CD14-positive monocyte (primary cell): ENCODE data around the gene BAG1. TPM values are rescaled to one million over a fixed set of nuclear protein-coding genes. Genes with fewer than 3 reads are reported as not detected.

Experiments
- DNase-seq, 3 donors: peaks; one replicate each; pipeline ENCODE4 v3.0.0-alpha.2; 2011 to 2022
- H2AFZ ChIP-seq: 2 replicates; pipeline ENCODE4 v1.6.0; 2012; ENCODE audit warnings: mild to moderate bottlenecking, low read depth, low read length, inconsistent platforms; ENCODE audit not compliant: insufficient read depth, poor library complexity, severe bottlenecking
- H3K27ac ChIP-seq, 2 donors: 1 replicate in 1 of 2; 2 replicates in 1 of 2; pipeline ENCODE4 v1.5.1; 2012 to 2013; ENCODE audit warnings: low read length in 2 of 2, control low read depth in 1 of 2, inconsistent platforms in 1 of 2, low read depth in 1 of 2, mild to moderate bottlenecking in 1 of 2
- H3K27me3 ChIP-seq, 2 donors: one replicate each; pipeline versions ENCODE4 v1.6.0 to v1.6.1; 2011 to 2013; ENCODE audit warnings: low read length in 2 of 2; ENCODE audit not compliant: control insufficient read depth in 2 of 2, insufficient read depth in 2 of 2
- H3K36me3 ChIP-seq, 2 donors: replicated peaks in 1 of 2; 1 replicate in 1 of 2; 2 replicates in 1 of 2; pipeline versions ENCODE4 v1.5.1 to v1.6.1; 2012 to 2013; ENCODE audit warnings: low read length in 2 of 2, control low read depth in 1 of 2, inconsistent platforms in 1 of 2, mild to moderate bottlenecking in 1 of 2; ENCODE audit not compliant: insufficient read depth in 2 of 2, control insufficient read depth in 1 of 2
- H3K4me1 ChIP-seq, 2 donors: 1 replicate in 1 of 2; 2 replicates in 1 of 2; pipeline versions ENCODE4 v1.5.1 to v1.6.1; 2012 to 2013; ENCODE audit warnings: low read length in 2 of 2, control low read depth in 1 of 2, inconsistent platforms in 1 of 2, mild to moderate bottlenecking in 1 of 2, moderate library complexity in 1 of 2; ENCODE audit not compliant: insufficient read depth in 2 of 2, control insufficient read depth in 1 of 2
- H3K4me2 ChIP-seq: replicated peaks from 2 replicates; pipeline ENCODE3; 2012; ENCODE audit warnings: low read length, moderate library complexity, mild to moderate bottlenecking; ENCODE audit not compliant: poor library complexity, severe bottlenecking; ENCODE audit errors: extremely low read depth
- H3K4me3 ChIP-seq, 3 experiments: fragments of 200-600 bp in 1 of 3; sonication (generic) in 1 of 3; replicated peaks in 1 of 3; 1 replicate in 2 of 3; 2 replicates in 1 of 3; pipeline ENCODE4 v1.5.1; 2011 to 2013; ENCODE audit warnings: low read length in 3 of 3, mild to moderate bottlenecking in 3 of 3, control low read depth in 2 of 3, low read depth in 2 of 3, inconsistent platforms in 1 of 3, moderate library complexity in 1 of 3
- H3K79me2 ChIP-seq: 2 replicates; pipeline ENCODE4 v1.6.0; 2012; ENCODE audit warnings: mild to moderate bottlenecking, control low read depth, inconsistent platforms, low read length, moderate library complexity; ENCODE audit not compliant: insufficient read depth
- H3K9ac ChIP-seq: 2 replicates; pipeline ENCODE4 v1.6.0; 2017; ENCODE audit warnings: low read length, mild to moderate bottlenecking; ENCODE audit not compliant: insufficient read depth, poor library complexity, severe bottlenecking
- H3K9me3 ChIP-seq, 2 donors: replicated peaks in 1 of 2; 1 replicate in 1 of 2; 2 replicates in 1 of 2; pipeline versions ENCODE4 v1.5.1 to v1.6.1; 2012 to 2013; ENCODE audit warnings: low read length in 2 of 2, control low read depth in 1 of 2; ENCODE audit not compliant: control insufficient read depth in 1 of 2, insufficient read depth in 1 of 2
- H4K20me1 ChIP-seq: 2 replicates; pipeline ENCODE4 v1.6.0; 2012; ENCODE audit warnings: mild to moderate bottlenecking, low read length, control low read depth, moderate library complexity; ENCODE audit not compliant: insufficient read depth
- H3K27ac Mint-ChIP-seq, 7 donors: one replicate each; pipeline ENCODE4 v1.8.0; 2020; ENCODE audit warnings: mild to moderate bottlenecking in 7 of 7, mixed read lengths in 7 of 7, moderate library complexity in 6 of 7, inconsistent platforms in 2 of 7
- H3K27me3 Mint-ChIP-seq, 3 donors: one replicate each; pipeline ENCODE4 v1.8.0; 2021 to 2022; ENCODE audit warnings: low read depth in 3 of 3, mild to moderate bottlenecking in 3 of 3, mixed read lengths in 3 of 3, moderate library complexity in 3 of 3, inconsistent platforms in 1 of 3
- H3K36me3 Mint-ChIP-seq, 2 donors: one replicate each; pipeline ENCODE4 v1.8.0; 2020; ENCODE audit warnings: mixed read lengths in 2 of 2, inconsistent platforms in 1 of 2, mild to moderate bottlenecking in 1 of 2
- H3K4me1 Mint-ChIP-seq: one replicate; pipeline ENCODE4 v1.8.0; 2020; ENCODE audit warnings: mild to moderate bottlenecking, mixed read lengths
- H3K4me3 Mint-ChIP-seq, 2 donors: one replicate each; pipeline ENCODE4 v1.8.0; 2020; ENCODE audit warnings: mild to moderate bottlenecking in 2 of 2, mixed read lengths in 2 of 2, moderate library complexity in 1 of 2
- H3K9me3 Mint-ChIP-seq, 7 donors: one replicate each; pipeline ENCODE4 v1.8.0; 2020 to 2022; ENCODE audit warnings: mixed read lengths in 7 of 7, mild to moderate bottlenecking in 6 of 7, moderate library complexity in 6 of 7, inconsistent platforms in 2 of 7
- WGBS: methylation state at CpG from one replicate; pipeline ENCODE4 v1.1.5; 2013; ENCODE audit warnings: missing lambda C conversion rate; ENCODE audit not compliant: insufficient coverage; 5-methylcytosine and 5-hydroxymethylcytosine counted together
- intact Hi-C, 2 donors: fragments of 100-400 bp; cut with micrococcal nuclease; formaldehyde crosslinking; loops; one replicate each; pipeline versions ENCODE4 v1.15.0 to v1.15.1; 2023
- polyA plus RNA-seq, 3 donors: library from polyadenylated mRNA; depleted of rRNA in 1 of 3; unstranded in 2 of 3; stranded (reverse) in 1 of 3; fragments of 300-500 nt in 2 of 3; fragments of >200 nt in 1 of 3; fragmentation: Illumina TruSeq in 2 of 3; gene quantifications; 1 replicate in 2 of 3; 2 replicates in 1 of 3; pipeline ENCODE4 v1.2.3, GENCODE V29; 2012 to 2021
- TF ChIP-seq, protein P1 (sequence below): fragments of 200-600 bp; IDR thresholded peaks from one replicate; pipeline ENCODE4 v1.8.0; 2022; ENCODE audit warnings: antibody characterized with exemption, mild to moderate bottlenecking

BAG1 gene
- polyA plus RNA-seq, 3 donors = 41.8 to 94.5 (median 93.6) TPM

DNA sequence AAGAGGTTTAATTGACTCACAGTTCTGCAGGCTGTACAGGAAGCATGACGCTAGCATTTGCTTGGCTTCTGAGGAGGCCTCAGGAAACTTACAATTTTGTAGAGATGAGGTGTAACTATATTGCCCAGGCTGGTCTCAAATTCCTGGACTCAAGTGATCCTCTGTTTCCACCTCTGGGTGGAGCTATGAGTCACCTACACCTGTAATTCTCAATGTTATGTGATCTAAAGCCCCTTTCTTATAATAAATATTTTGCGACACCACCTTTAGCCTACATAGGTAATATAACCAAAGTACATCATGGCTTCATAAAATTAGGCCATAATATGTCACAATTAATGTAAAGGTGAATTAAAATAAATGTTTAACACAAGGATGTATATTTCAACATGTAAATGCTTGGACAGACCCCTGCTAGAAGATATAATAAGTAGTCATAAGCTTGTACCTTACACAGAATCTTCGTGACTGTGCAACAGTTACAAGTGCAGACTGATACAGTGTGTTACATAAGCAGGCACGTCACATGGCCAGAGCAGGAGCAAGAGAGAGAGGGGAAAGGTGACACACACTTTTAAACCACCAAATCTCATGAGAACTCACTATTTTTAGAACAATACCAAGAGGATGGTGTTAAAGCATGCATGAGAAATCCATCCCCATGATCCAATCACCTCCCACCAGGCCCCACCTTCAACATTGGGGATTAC lies 54.3 kb downstream of the BAG1 start:
- TF ChIP-seq, protein P1, sequence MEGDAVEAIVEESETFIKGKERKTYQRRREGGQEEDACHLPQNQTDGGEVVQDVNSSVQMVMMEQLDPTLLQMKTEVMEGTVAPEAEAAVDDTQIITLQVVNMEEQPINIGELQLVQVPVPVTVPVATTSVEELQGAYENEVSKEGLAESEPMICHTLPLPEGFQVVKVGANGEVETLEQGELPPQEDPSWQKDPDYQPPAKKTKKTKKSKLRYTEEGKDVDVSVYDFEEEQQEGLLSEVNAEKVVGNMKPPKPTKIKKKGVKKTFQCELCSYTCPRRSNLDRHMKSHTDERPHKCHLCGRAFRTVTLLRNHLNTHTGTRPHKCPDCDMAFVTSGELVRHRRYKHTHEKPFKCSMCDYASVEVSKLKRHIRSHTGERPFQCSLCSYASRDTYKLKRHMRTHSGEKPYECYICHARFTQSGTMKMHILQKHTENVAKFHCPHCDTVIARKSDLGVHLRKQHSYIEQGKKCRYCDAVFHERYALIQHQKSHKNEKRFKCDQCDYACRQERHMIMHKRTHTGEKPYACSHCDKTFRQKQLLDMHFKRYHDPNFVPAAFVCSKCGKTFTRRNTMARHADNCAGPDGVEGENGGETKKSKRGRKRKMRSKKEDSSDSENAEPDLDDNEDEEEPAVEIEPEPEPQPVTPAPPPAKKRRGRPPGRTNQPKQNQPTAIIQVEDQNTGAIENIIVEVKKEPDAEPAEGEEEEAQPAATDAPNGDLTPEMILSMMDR = no peak
- Mint-ChIP-seq H3K4me3 (no peak overlapping the region), H3K27me3 (peaks cover 0 to 4% (median 1%) of the 10 kb centered on the region in 3 donors), H3K27ac (no peak overlapping the region), H3K36me3 (no peaks in the 10 kb centered on the region), H3K4me1 (peaks cover 2% of the 10 kb centered on the region), H3K9me3 (peaks cover 0 to 3% (median 0%) of the 10 kb centered on the region in 7 donors)
- no peak for DNase-seq
- Histone ChIP-seq H3K9me3 (no peaks in the 10 kb centered on the region), H3K79me2 (no peaks in the 10 kb centered on the region), H3K9ac (no peak overlapping the region), H3K4me3 (no peak overlapping the region), H4K20me1 (no peaks in the 10 kb centered on the region), H3K36me3 (no peaks in the 10 kb centered on the region), H3K4me1 (no peaks in the 10 kb centered on the region), H3K27me3 (no peaks in the 10 kb centered on the region), H3K27ac (no peak overlapping the region), H2AFZ (no peak overlapping the region), H3K4me2 (no peak overlapping the region)
- intact Hi-C loops = no loop called here
- 80% methylated on average over 1 of the region's 4 CpGs for WGBS

DNA sequence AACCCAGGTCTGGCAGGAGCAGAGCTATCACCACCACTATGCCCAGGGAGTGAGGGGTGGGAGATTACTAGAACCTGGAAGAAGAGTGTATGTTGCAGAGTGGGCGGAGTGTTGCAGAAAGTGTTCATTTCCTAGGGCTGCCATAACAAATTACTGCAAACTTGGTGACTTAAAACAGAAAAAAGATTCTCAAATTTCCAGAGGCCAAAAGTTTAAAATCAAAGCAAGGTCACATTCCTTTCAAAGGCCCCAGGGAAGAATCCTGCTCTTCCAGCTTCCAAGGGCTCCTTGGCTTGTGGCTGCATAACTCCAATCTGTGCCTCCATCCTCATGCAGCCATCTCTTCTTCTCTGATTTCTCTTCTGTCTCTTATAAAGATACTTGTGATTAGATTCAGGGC lies 55.1 kb downstream of the BAG1 start:
- intact Hi-C loops = no loop called here
- H3K9me3 Mint-ChIP-seq = peaks cover 0 to 3% (median 0%) of the 10 kb centered on the region in 7 donors
- Histone ChIP-seq H3K4me3 (no peak overlapping the region), H3K36me3 (no peaks in the 10 kb centered on the region), H3K27ac (no peak overlapping the region), H3K27me3 (no peaks in the 10 kb centered on the region), H2AFZ (no peak overlapping the region), H3K4me2 (no peak overlapping the region), H3K9ac (no peak overlapping the region), H3K4me1 (no peaks in the 10 kb centered on the region), H3K9me3 (no peaks in the 10 kb centered on the region), H3K79me2 (no peaks in the 10 kb centered on the region), H4K20me1 (no peaks in the 10 kb centered on the region)
- no peak overlapping the region for H3K4me3 Mint-ChIP-seq
- H3K27me3 Mint-ChIP-seq = peaks cover 0 to 4% (median 0%) of the 10 kb centered on the region in 3 donors
- H3K27ac Mint-ChIP-seq = no peak overlapping the region
- TF ChIP-seq, protein P1 = no peak
- no peaks in the 10 kb centered on the region for H3K36me3 Mint-ChIP-seq
- WGBS = no CpG with 5 or more reads among the region's 1 CpG
- peaks cover 2% of the 10 kb centered on the region for H3K4me1 Mint-ChIP-seq
- DNase-seq = no peak
